ENCODE results near the gene GLIPR1L1. TPM values are rescaled to one million over a fixed set of nuclear protein-coding genes. Genes with fewer than 3 reads are reported as not detected.

Gene GLIPR1L1
- total and polyA plus RNA-seq, 2 of the 4 experiments (the other 2 are of a cell fraction) = not detected

DNA sequence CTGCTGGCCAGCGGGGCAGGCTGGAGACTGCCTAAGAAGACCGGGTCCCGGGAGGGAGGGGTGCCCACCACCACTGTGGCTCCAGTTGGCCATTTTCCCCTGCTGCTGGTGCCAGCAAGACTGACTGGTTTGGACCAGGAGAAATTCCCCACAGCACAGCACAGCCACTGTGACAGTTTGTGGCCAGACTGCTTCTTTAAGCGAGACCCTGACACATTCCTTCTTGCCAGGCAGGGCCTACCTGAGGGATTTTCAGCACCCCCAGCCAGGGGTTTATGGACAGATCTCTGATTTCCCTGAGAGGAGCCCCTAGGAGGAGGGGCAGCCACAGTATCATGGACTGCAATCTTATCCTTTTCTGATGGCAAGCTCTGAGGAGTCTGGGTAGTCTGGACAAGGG lies 15.5 kb downstream of the GLIPR1L1 start:
- Histone ChIP-seq H4K5ac (ENCODE audit: low read depth, low read length) (no peak overlapping the region), H2BK15ac (ENCODE audit: low read depth, low read length) (no peak overlapping the region), H3K36me3 (ENCODE audit: control insufficient read depth, insufficient read depth, low read length) (no peaks in the 10 kb centered on the region), H3K4me3 (ENCODE audit: insufficient read depth, low read depth, low read length) (no peak overlapping the region), H2AK9ac (replicated peaks; ENCODE audit: low read depth, low read length, poor library complexity) (no peak overlapping the region), H4K91ac (ENCODE audit: insufficient read depth, low read depth, low read length) (no peak overlapping the region), H4K20me1 (ENCODE audit: insufficient read depth, low read length) (no peaks in the 10 kb centered on the region), H3K14ac (replicated peaks; ENCODE audit: low read depth, low read length) (no peak overlapping the region), H3K9ac (ENCODE audit: low read depth, low read length) (no peak overlapping the region), H2BK5ac (ENCODE audit: low read depth, low read length, poor library complexity, severe bottlenecking) (no peak overlapping the region), H2AK5ac (ENCODE audit: low read depth, low read length) (no peak overlapping the region), H2BK120ac (ENCODE audit: low read depth, low read length) (no peak overlapping the region), H3K56ac (ENCODE audit: extremely low read depth, insufficient read depth, low read length) (no peak overlapping the region), H3K9me3 (ENCODE audit: control insufficient read depth, insufficient read depth, low read length) (peaks cover 2% of the 10 kb centered on the region; the same call in 1 of the 2 replicates), H3K4me2 (ENCODE audit: low read depth, low read length) (no peak overlapping the region), H3K27me3 (ENCODE audit: control insufficient read depth, insufficient read depth, low read length) (no peaks in the 10 kb centered on the region), H3K79me1 (ENCODE audit: low read depth in 1 of 2, low read length in 2 of 2) (no peaks in the 10 kb centered on the region), H2BK20ac (ENCODE audit: low read depth, low read length) (no peak overlapping the region), H3K4me1 (ENCODE audit: control insufficient read depth, insufficient read depth, low read length) (no peaks in the 10 kb centered on the region), H3K27ac (ENCODE audit: insufficient read depth, low read length) (no peak overlapping the region), H3K4ac (ENCODE audit: low read depth, low read length) (no peak overlapping the region), H3K23ac (ENCODE audit: low read depth, low read length) (no peak overlapping the region), H3K9me1 (ENCODE audit: insufficient read depth, low read length) (no peaks in the 10 kb centered on the region), H3K18ac (ENCODE audit: low read depth, low read length) (no peak overlapping the region), H2AFZ (replicated peaks; ENCODE audit: low read length, poor library complexity) (no peak overlapping the region), H4K8ac (ENCODE audit: low read depth in 2 of 2, low read length in 2 of 2) (no peak overlapping the region)
- intact Hi-C loops (cut with micrococcal nuclease) (no loop called here), dilution Hi-C loops (cut with HindIII; ENCODE audit: low sequenced_read_pairs, unreplicated experiment) (no loop called here), in situ Hi-C loops (cut with MboI; ENCODE audit: low sequenced_read_pairs) (loop anchor here (25.0 kb wide), 1 partner anchor 687 kb away; the partner anchor contains the start of gene PHLDA1)
- CTCF ChIA-PET = no interaction called here
- no peak for DNase-seq
- BruUV-seq (replicated peaks) = no TSS peak
- ATAC-seq (ENCODE audit: low read depth) = no peak
- POLR2A ChIA-PET (ENCODE audit: unreplicated experiment) = no interaction called here
- WGBS, 2 experiments (ENCODE audit: extremely low coverage in 2 of 2, insufficient read length in 1 of 2) = no CpG with 5 or more reads among the region's 4 CpGs
- TF ChIP-seq, protein P1, sequence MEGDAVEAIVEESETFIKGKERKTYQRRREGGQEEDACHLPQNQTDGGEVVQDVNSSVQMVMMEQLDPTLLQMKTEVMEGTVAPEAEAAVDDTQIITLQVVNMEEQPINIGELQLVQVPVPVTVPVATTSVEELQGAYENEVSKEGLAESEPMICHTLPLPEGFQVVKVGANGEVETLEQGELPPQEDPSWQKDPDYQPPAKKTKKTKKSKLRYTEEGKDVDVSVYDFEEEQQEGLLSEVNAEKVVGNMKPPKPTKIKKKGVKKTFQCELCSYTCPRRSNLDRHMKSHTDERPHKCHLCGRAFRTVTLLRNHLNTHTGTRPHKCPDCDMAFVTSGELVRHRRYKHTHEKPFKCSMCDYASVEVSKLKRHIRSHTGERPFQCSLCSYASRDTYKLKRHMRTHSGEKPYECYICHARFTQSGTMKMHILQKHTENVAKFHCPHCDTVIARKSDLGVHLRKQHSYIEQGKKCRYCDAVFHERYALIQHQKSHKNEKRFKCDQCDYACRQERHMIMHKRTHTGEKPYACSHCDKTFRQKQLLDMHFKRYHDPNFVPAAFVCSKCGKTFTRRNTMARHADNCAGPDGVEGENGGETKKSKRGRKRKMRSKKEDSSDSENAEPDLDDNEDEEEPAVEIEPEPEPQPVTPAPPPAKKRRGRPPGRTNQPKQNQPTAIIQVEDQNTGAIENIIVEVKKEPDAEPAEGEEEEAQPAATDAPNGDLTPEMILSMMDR (conservative IDR thresholded peaks at IDR 0.05; ENCODE audit: low read depth, low read length) = no peak
- TF ChIP-seq BHLHE40 (IDR thresholded peaks at IDR 0.05; ENCODE audit: low read depth, low read length) (no peak), CHD1 (IDR thresholded peaks at IDR 0.05; ENCODE audit: low read depth, low read length) (no peak), NFE2L2 (IDR thresholded peaks at IDR 0.05; ENCODE audit: low read depth, low read length) (no peak), SMC3 (IDR thresholded peaks at IDR 0.05; ENCODE audit: low read depth, low read length) (no peak), MAFK (IDR thresholded peaks at IDR 0.05; ENCODE audit: low read depth, low read length) (no peak), RCOR1 (IDR thresholded peaks at IDR 0.05; ENCODE audit: insufficient replicate concordance, low read length) (no peak), MAZ (IDR thresholded peaks at IDR 0.05; ENCODE audit: borderline replicate concordance, low read depth, low read length) (no peak), FOS (IDR thresholded peaks at IDR 0.05; ENCODE audit: low read depth, low read length) (no peak), RFX5 (IDR thresholded peaks at IDR 0.05; ENCODE audit: low read depth, low read length) (no peak)
- TF ChIP-seq, protein P2, sequence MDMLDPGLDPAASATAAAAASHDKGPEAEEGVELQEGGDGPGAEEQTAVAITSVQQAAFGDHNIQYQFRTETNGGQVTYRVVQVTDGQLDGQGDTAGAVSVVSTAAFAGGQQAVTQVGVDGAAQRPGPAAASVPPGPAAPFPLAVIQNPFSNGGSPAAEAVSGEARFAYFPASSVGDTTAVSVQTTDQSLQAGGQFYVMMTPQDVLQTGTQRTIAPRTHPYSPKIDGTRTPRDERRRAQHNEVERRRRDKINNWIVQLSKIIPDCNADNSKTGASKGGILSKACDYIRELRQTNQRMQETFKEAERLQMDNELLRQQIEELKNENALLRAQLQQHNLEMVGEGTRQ (IDR thresholded peaks at IDR 0.05; ENCODE audit: low read depth, low read length) = no peak
